Ovary (tissue), 3 donors: ENCODE results near the gene RNGTT.

Experiments used
- CTCF ChIP-seq, 3 donors: fragments of 450-650 bp in 2 of 3; fragments of 200-600 bp in 1 of 3; IDR thresholded peaks; one replicate each; pipeline versions ENCODE4 v1.5.1 to v1.8.0; 2016 to 2022; ENCODE audit warnings: antibody characterized with exemption in 3 of 3, mild to moderate bottlenecking in 1 of 3
- EP300 ChIP-seq: sonication (generic); formaldehyde crosslinking; IDR thresholded peaks from one replicate; pipeline ENCODE4 v1.6.1; 2017; ENCODE audit warnings: antibody characterized with exemption
- POLR2A ChIP-seq: fragments of 450-650 bp; IDR thresholded peaks from one replicate; pipeline ENCODE4 v1.6.1; 2017; ENCODE audit warnings: antibody characterized with exemption, mild to moderate bottlenecking, moderate library complexity
- donor health status: DM: no; HTN: no; CAD: no.

- TF ChIP-seq CTCF (IDR thresholded peaks at IDR 0.05) (no peak), POLR2A (no peak), EP300 (no peak)
These were observed 200.3 kb downstream of the RNGTT start for GRCh38 chr6:88763160-88763559.
